ENCODE measurements around the gene BGN.

DNA sequence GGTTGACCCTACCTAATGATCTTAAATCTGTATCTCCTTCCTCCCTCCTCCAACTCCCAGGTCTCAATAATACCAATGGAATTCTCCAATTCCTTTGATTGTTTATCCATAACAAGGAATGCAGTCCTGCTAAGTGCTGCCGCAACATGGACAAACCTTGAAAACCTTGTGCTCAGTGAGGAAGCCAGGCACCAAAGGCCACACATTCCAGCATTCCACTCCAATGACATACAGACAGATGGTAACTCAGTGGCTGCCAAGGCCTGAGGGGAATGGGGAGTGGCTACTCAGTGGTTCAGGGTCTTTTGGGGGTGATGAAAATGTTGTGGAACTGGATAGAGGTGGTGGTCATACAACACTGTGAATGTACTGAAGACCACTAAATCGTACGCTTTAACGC, 34.8 kb upstream of the BGN start:
- no peak for TF ChIP-seq POLR2A (IDR thresholded peaks at IDR 0.05)
- TF ChIP-seq, protein P1, sequence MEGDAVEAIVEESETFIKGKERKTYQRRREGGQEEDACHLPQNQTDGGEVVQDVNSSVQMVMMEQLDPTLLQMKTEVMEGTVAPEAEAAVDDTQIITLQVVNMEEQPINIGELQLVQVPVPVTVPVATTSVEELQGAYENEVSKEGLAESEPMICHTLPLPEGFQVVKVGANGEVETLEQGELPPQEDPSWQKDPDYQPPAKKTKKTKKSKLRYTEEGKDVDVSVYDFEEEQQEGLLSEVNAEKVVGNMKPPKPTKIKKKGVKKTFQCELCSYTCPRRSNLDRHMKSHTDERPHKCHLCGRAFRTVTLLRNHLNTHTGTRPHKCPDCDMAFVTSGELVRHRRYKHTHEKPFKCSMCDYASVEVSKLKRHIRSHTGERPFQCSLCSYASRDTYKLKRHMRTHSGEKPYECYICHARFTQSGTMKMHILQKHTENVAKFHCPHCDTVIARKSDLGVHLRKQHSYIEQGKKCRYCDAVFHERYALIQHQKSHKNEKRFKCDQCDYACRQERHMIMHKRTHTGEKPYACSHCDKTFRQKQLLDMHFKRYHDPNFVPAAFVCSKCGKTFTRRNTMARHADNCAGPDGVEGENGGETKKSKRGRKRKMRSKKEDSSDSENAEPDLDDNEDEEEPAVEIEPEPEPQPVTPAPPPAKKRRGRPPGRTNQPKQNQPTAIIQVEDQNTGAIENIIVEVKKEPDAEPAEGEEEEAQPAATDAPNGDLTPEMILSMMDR (IDR thresholded peaks at IDR 0.05) = no peak
